A673 (cell line): Measurements from ENCODE around the gene SPDYE4. TPM values are rescaled to one million over a fixed set of nuclear protein-coding genes. Genes with fewer than 3 reads are reported as not detected.

Experiments used
- BruUV-seq: library from RNA; stranded (reverse); fragments of 400-500 nt; replicated peaks from 2 replicates; lab custom pipeline; 2021; lab: Mats Ljungman, UMichigan
- CTCF ChIA-PET: fragments of 300-600 bp; sonication (Branson Sonifier 250); formaldehyde crosslinking; loops from one replicate; lab custom pipeline; 2022; ENCODE audit warnings: antibody characterized with exemption; lab: Charles Lee
- POLR2A ChIA-PET: fragments of 300-600 bp; sonication (Branson Sonifier 250); formaldehyde crosslinking; loops from one replicate; lab custom pipeline; 2022; ENCODE audit warnings: antibody characterized with exemption; ENCODE audit not compliant: low non-redundant PET; lab: Charles Lee
- DNase-seq: peaks from one replicate; pipeline ENCODE4 v3.0.0-alpha.2; 2015; ENCODE audit warnings: low spot score
- H3K27ac ChIP-seq: fragments of 200-600 bp; sonication (generic); 2 replicates; pipeline ENCODE4 v1.5.1; 2016; ENCODE audit warnings: mixed run types, low read depth, mild to moderate bottlenecking, mixed read lengths, antibody characterized with exemption, low read length; ENCODE audit not compliant: poor library complexity, severe bottlenecking
- H3K27me3 ChIP-seq: fragments of 200-600 bp; sonication (generic); replicated peaks from 2 replicates; pipeline ENCODE4 v1.6.1; 2017; ENCODE audit warnings: mixed run types, low read depth, mild to moderate bottlenecking, mixed read lengths, antibody characterized with exemption, low read length; ENCODE audit not compliant: insufficient read depth, poor library complexity
- H3K36me3 ChIP-seq: fragments of 200-600 bp; sonication (generic); 2 replicates; pipeline ENCODE4 v1.6.1; 2016; ENCODE audit warnings: mixed run types, mild to moderate bottlenecking, mixed read lengths, antibody characterized with exemption, low read length; ENCODE audit not compliant: insufficient read depth, poor library complexity, severe bottlenecking
- H3K4me1 ChIP-seq: fragments of 200-600 bp; sonication (generic); 2 replicates; pipeline ENCODE4 v1.6.1; 2017; ENCODE audit warnings: mixed run types, mild to moderate bottlenecking, mixed read lengths, antibody characterized with exemption, low read length; ENCODE audit not compliant: insufficient read depth, poor library complexity, severe bottlenecking
- H3K4me3 ChIP-seq: fragments of 200-600 bp; sonication (generic); 2 replicates; pipeline ENCODE4 v1.5.1; 2016; ENCODE audit warnings: low read depth, mixed run types, mild to moderate bottlenecking, mixed read lengths, low read length; ENCODE audit not compliant: poor library complexity, severe bottlenecking
- H3K9me3 ChIP-seq: fragments of 200-600 bp; sonication (generic); 2 replicates; pipeline ENCODE4 v1.6.1; 2016; ENCODE audit warnings: mixed run types, low read depth, mild to moderate bottlenecking, mixed read lengths, antibody characterized with exemption, low read length; ENCODE audit not compliant: poor library complexity, severe bottlenecking
- EZH2 ChIP-seq: fragments of 200-600 bp; sonication (generic); IDR thresholded peaks from 2 replicates; pipeline ENCODE4 v1.6.1; 2017; ENCODE audit warnings: borderline replicate concordance, low read depth, mild to moderate bottlenecking, mixed read lengths, antibody characterized with exemption, low read length; ENCODE audit not compliant: poor library complexity, severe bottlenecking
- intact Hi-C: fragments of 100-400 bp; cut with micrococcal nuclease; formaldehyde crosslinking; loops from one replicate; pipeline ENCODE4 v1.10.0; 2022; ENCODE audit not compliant: unreplicated experiment
- total RNA-seq: library from RNA; stranded (reverse); gene quantifications from 2 replicates; pipeline ENCODE4 v1.2.3, GENCODE V29; 2021
- TF ChIP-seq, protein P1 (sequence below): fragments of 300-800, 200-600 bp; sonication (generic); conservative IDR thresholded peaks from 2 replicates; pipeline ENCODE4 v1.5.1; 2017; ENCODE audit warnings: low read depth, mild to moderate bottlenecking, antibody characterized with exemption, low read length, moderate library complexity, mixed read lengths

Gene SPDYE4
- total RNA-seq, 1 experiment from 2014 or later, result not detected

DNA sequence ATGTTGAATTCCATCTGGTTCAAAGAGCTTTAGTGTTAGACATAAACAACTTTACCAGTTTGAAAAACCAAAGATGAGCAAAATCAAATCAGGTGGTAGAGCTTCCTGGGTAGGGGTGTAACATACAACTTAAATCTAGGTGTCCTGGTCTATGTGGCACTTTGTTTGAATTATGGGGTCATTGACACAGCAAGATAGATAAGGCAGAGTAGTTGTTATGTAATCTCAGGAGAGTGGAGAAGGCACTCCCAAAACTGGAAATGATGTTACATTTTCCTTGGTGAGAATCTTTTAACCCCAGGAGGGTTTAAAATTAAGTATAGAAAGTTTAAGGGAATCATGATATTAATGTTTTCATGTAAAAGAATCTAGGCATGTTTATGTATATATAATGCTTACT lies 45.6 kb downstream of the SPDYE4 start:
- Histone ChIP-seq H3K27ac (no peak overlapping the region), H3K27me3 (no peaks in the 10 kb centered on the region), H3K4me3 (no peak overlapping the region), H3K36me3 (no peaks in the 10 kb centered on the region), H3K9me3 (no peaks in the 10 kb centered on the region), H3K4me1 (no peaks in the 10 kb centered on the region)
- TF ChIP-seq EZH2, result no peak
- TF ChIP-seq, protein P1, sequence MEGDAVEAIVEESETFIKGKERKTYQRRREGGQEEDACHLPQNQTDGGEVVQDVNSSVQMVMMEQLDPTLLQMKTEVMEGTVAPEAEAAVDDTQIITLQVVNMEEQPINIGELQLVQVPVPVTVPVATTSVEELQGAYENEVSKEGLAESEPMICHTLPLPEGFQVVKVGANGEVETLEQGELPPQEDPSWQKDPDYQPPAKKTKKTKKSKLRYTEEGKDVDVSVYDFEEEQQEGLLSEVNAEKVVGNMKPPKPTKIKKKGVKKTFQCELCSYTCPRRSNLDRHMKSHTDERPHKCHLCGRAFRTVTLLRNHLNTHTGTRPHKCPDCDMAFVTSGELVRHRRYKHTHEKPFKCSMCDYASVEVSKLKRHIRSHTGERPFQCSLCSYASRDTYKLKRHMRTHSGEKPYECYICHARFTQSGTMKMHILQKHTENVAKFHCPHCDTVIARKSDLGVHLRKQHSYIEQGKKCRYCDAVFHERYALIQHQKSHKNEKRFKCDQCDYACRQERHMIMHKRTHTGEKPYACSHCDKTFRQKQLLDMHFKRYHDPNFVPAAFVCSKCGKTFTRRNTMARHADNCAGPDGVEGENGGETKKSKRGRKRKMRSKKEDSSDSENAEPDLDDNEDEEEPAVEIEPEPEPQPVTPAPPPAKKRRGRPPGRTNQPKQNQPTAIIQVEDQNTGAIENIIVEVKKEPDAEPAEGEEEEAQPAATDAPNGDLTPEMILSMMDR, result no peak
- no TSS peak for BruUV-seq
- POLR2A ChIA-PET, result no interaction called here
- CTCF ChIA-PET, result no interaction called here
- DNase-seq, result no peak
- intact Hi-C loops, result no loop called here

DNA sequence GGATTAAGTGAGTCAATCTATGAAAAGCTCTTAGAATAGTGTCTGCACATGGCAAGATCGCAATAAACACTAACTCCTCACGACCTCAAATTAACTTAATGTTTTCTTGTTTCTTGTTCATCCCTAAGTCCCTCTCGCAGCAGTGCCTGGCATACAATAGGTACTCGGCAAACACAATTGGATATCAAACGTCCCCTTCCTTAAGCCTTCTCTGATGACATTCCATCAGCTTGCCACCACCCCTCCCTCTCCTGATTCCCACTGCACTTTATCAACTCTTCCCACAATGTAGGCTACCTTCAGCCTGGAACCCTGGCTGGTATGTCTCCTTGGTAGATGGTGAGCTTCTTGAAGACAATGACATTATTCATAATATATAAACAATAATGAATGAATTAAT lies 47.1 kb downstream of the SPDYE4 start:
- no peak for DNase-seq
- no peak for TF ChIP-seq EZH2
- TF ChIP-seq, protein P1, result no peak
- Histone ChIP-seq H3K27me3 (no peaks in the 10 kb centered on the region), H3K4me1 (no peaks in the 10 kb centered on the region), H3K36me3 (no peaks in the 10 kb centered on the region), H3K4me3 (no peak overlapping the region), H3K27ac (no peak overlapping the region), H3K9me3 (no peaks in the 10 kb centered on the region)
- BruUV-seq, result no TSS peak
- ChIA-PET POLR2A (no interaction called here), CTCF (no interaction called here)
- intact Hi-C loops, result no loop called here

DNA sequence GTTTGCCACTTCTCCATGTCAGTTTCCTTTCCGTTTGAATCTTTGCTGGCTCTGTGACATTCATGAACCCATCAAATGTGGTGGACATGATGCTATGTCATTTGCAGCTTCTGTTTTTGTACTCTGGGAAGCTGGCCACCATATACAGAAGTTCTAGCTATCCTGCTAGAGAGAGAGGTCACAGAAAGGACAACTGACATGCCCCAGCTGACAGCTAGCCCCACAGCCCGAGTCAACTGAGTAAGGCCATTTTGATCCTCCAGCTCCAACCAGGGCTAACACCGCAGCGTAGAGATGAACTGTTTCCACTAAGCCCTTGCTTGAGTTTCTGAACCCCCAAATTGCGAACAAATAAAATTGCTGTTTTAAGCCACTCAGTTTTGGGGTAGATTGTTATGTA lies 47.5 kb downstream of the SPDYE4 start:
- no peaks in the 10 kb centered on the region for H3K9me3 ChIP-seq
- TF ChIP-seq, protein P1, result no peak
- TF ChIP-seq EZH2, result no peak
- H3K4me1 ChIP-seq, result no peaks in the 10 kb centered on the region
- H3K27me3 ChIP-seq, result no peaks in the 10 kb centered on the region
- no peak overlapping the region for H3K4me3 ChIP-seq
- CTCF ChIA-PET, result no interaction called here
- no TSS peak for BruUV-seq
- H3K27ac ChIP-seq, result no peak overlapping the region
- no peaks in the 10 kb centered on the region for H3K36me3 ChIP-seq
- POLR2A ChIA-PET, result no interaction called here
- intact Hi-C loops, result no loop called here
- no peak for DNase-seq
